HG03139 (cell line): ENCODE results near the gene CLTB.
"Not testable (repeated sequence)": the region's sequence is repeated elsewhere in the genome, so short reads cannot be mapped to it uniquely, and the experiment has no call there.

Experiments used
- ATAC-seq: cut with Tn5 transposase; IDR thresholded peaks from one replicate; pipeline ENCODE4 v1.9.1; 2021; ENCODE audit not compliant: unreplicated experiment

CLTB gene

GRCh38 chr5:176415952-176416924 is at the start of gene CLTB:
Gene CLTB, minus strand, starts transcription at chr5:176416539. Its CDS starts 176 bp downstream, at chr5:176416363.
- peak; percentile 90 for ATAC-seq

- no peak for ATAC-seq
Observed at GRCh38 chr5:176463113-176463764, 46.9 kb upstream of the CLTB start.

- ATAC-seq: no peak
Observed at GRCh38 chr5:176461349-176461748, 45.0 kb upstream of the CLTB start.

- ATAC-seq: no peak
Observed at GRCh38 chr5:176458904-176459561, 42.7 kb upstream of the CLTB start.

- ATAC-seq: no peak
Observed at GRCh38 chr5:176454724-176455394, 38.5 kb upstream of the CLTB start.

GRCh38 chr5:176450077-176450476 is 33.7 kb upstream of the CLTB start:
- no peak for ATAC-seq

- ATAC-seq: peak; percentile 93
Observed at GRCh38 chr5:176447978-176448608, 31.8 kb upstream of the CLTB start, which contains the start of gene FAF2. Gene FAF2, plus strand, starts transcription at chr5:176448385. Its CDS starts 23 bp downstream, at chr5:176448408.

- ATAC-seq: peak; percentile 25
Observed at GRCh38 chr5:176447591-176447977, 31.2 kb upstream of the CLTB start.

GRCh38 chr5:176446884-176447590 is 30.7 kb upstream of the CLTB start:
- no peak for ATAC-seq

GRCh38 chr5:176446028-176446665 is 29.8 kb upstream of the CLTB start:
- ATAC-seq: no peak

GRCh38 chr5:176444742-176445141 is 28.4 kb upstream of the CLTB start:
- ATAC-seq: no peak

GRCh38 chr5:176442911-176443310 is 26.6 kb upstream of the CLTB start:
- ATAC-seq: not testable (repeated sequence)

GRCh38 chr5:176441921-176442323 is 25.6 kb upstream of the CLTB start:
- ATAC-seq: no peak

GRCh38 chr5:176440927-176441706 is 24.8 kb upstream of the CLTB start:
- no peak for ATAC-seq

GRCh38 chr5:176438959-176439757 is 22.8 kb upstream of the CLTB start:
- no peak for ATAC-seq

GRCh38 chr5:176436656-176437055 is 20.3 kb upstream of the CLTB start:
- ATAC-seq: no peak

GRCh38 chr5:176432707-176433106 is 16.4 kb upstream of the CLTB start:
- ATAC-seq: no peak

- no peak for ATAC-seq
Observed at GRCh38 chr5:176429972-176430371, 13.6 kb upstream of the CLTB start.
